ENCODE measurements around the gene KCNT2. TPM values are rescaled to one million over a fixed set of nuclear protein-coding genes. Genes with fewer than 3 reads are reported as not detected.

Gene KCNT2
- total and polyA plus RNA-seq, 2 of the 8 experiments (the other 6 are each of a cell fraction or from before 2014, with no cell fraction given) = 2.3 to 10.2 TPM

GRCh38 chr1:196442366-196442765 is 165.9 kb downstream of the KCNT2 start:
- Histone ChIP-seq H3K27ac (ENCODE audit: low read depth, low read length) (no peak overlapping the region), H3K9ac (replicated peaks in 1 of 4; ENCODE audit: extremely low read depth in 1 of 4, low read depth in 3 of 4, low read length in 3 of 4) (no peak overlapping the region), H2BK5ac (ENCODE audit: low read depth, low read length) (no peak overlapping the region), H3K79me2 (ENCODE audit: control insufficient read depth in 1 of 2, insufficient read depth in 2 of 2, low read length in 2 of 2) (no peaks in the 10 kb centered on the region), H3K27me3 (replicated peaks in 1 of 4; ENCODE audit: control insufficient read depth in 3 of 4, extremely low read depth in 1 of 4, insufficient read depth in 3 of 4, low read length in 3 of 4) (no peaks in the 10 kb centered on the region), H3K4ac (replicated peaks; ENCODE audit: insufficient read length, low read depth, low read length) (no peak overlapping the region), H3K23me2 (ENCODE audit: low read depth, low read length) (no peaks in the 10 kb centered on the region), H3K4me3 (ENCODE audit: extremely low read depth in 1 of 4, insufficient read depth in 2 of 4, low read depth in 3 of 4, low read length in 4 of 4) (no peak overlapping the region), H3K9me3 (ENCODE audit: insufficient read depth in 2 of 2, low read depth in 1 of 2, low read length in 1 of 2) (no peaks in the 10 kb centered on the region), H3K4me2 (ENCODE audit: insufficient read depth in 1 of 2, low read depth in 2 of 2, low read length in 2 of 2) (no peak overlapping the region), H2AFZ (ENCODE audit: low read length) (no peak overlapping the region), H3K18ac (ENCODE audit: extremely low read depth, low read length) (no peak overlapping the region), H2BK12ac (ENCODE audit: low read depth, low read length) (no peak overlapping the region), H2BK15ac (ENCODE audit: low read length) (no peak overlapping the region), H3K14ac (ENCODE audit: insufficient read length) (no peak overlapping the region), H4K5ac (ENCODE audit: insufficient read length, low read depth, low read length) (no peak overlapping the region), H3K56ac (replicated peaks; ENCODE audit: insufficient read length, low read depth, low read length) (no peak overlapping the region), H2AK5ac (ENCODE audit: low read depth, low read length) (no peak overlapping the region), H2BK120ac (replicated peaks; ENCODE audit: low read depth, low read length) (no peak overlapping the region), H3K79me1 (ENCODE audit: low read depth, low read length) (no peaks in the 10 kb centered on the region), H3K23ac (ENCODE audit: insufficient read length) (no peak overlapping the region), H2BK20ac (ENCODE audit: low read length) (no peak overlapping the region), H4K20me1 (replicated peaks in 1 of 2; ENCODE audit: control insufficient read depth in 1 of 2, insufficient read depth in 2 of 2, low read length in 2 of 2) (peaks cover 0 to 2% of the 10 kb centered on the region in 2 experiments), H3K36me3 (ENCODE audit: control insufficient read depth in 2 of 4, insufficient read depth in 4 of 4, low read length in 3 of 4) (no peaks in the 10 kb centered on the region), H3K4me1 (replicated peaks in 1 of 4; ENCODE audit: control insufficient read depth in 3 of 4, insufficient read depth in 4 of 4, low read length in 3 of 4) (no peaks in the 10 kb centered on the region), H4K8ac (ENCODE audit: extremely low read depth, insufficient read depth, low read length) (no peak overlapping the region), H4K91ac (replicated peaks; ENCODE audit: insufficient read length, low read length) (no peak overlapping the region)
- WGBS, 2 experiments (ENCODE audit: extremely low coverage in 1 of 2, insufficient coverage in 1 of 2, insufficient read length in 1 of 2, insufficient replicate concordance in 2 of 2, low coverage in 1 of 2, low lambda C conversion rate in 2 of 2, missing lambda C conversion rate in 1 of 2) = 79% methylated on average over 3 of the region's 3 CpGs; no CpG with 5 or more reads in 1 of the 2 experiments
- TF ChIP-seq SIX5 (IDR thresholded peaks at IDR 0.05; ENCODE audit: low read depth, low read length) (no peak), KDM1A (IDR thresholded peaks at IDR 0.05; ENCODE audit: borderline replicate concordance, low read length) (no peak), POLR2A (IDR thresholded peaks at IDR 0.05; ENCODE audit: control extremely low read depth in 1 of 2, low read depth in 2 of 2, low read length in 2 of 2) (no peak), JUN (IDR thresholded peaks at IDR 0.05; ENCODE audit: low read depth, low read length) (no peak), TAF1 (IDR thresholded peaks at IDR 0.05; ENCODE audit: low read depth, low read length) (no peak), SIRT6 (IDR thresholded peaks at IDR 0.05; ENCODE audit: low read length) (no peak), BRCA1 (IDR thresholded peaks at IDR 0.05; ENCODE audit: low read depth, low read length) (no peak), RXRA (IDR thresholded peaks at IDR 0.05; ENCODE audit: insufficient read depth, low read depth, low read length) (no peak), BCL11A (IDR thresholded peaks at IDR 0.05; ENCODE audit: low read depth in 2 of 2, low read length in 2 of 2) (no peak)
- TF ChIP-seq, protein P1, sequence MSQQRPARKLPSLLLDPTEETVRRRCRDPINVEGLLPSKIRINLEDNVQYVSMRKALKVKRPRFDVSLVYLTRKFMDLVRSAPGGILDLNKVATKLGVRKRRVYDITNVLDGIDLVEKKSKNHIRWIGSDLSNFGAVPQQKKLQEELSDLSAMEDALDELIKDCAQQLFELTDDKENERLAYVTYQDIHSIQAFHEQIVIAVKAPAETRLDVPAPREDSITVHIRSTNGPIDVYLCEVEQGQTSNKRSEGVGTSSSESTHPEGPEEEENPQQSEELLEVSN (IDR thresholded peaks at IDR 0.05) = no peak
- ChIA-PET CTCF (ENCODE audit: partially characterized antibody) (interaction anchor here (0.5 kb wide), 1 partner anchor 9 kb away, joined by 4 read pairs; no protein-coding TSS in a partner anchor), POLR2A (ENCODE audit: partially characterized antibody) (interaction anchor here (1.2 kb wide), 2 partner anchors 10 to 12 kb away, joined by 3 read pairs; no protein-coding TSS in a partner anchor)
- FAIRE-seq (no peak), DNase-seq (ENCODE audit: low read depth in 1 of 2, low spot score in 2 of 2) (no peak)

Data from H1 (cell line).